Activated CD4-positive, alpha-beta T cell treated with anti-CD3 and anti-CD28 coated beads, Interleukin-2, amount 50 U/mL, for 48 hours (primary cell): ENCODE measurements around the gene NPIPB2.

Experiments
- DNase-seq, 2 experiments: peaks; one replicate each; pipeline ENCODE4 v3.0.0-alpha.2; 2020

NPIPB2 gene

GRCh38 chr16:11896486-11897176, 45.2 kb downstream of the NPIPB2 start:
- no peak for DNase-seq

GRCh38 chr16:11893571-11893970, 48.3 kb downstream of the NPIPB2 start:
- no peak for DNase-seq

- no peak for DNase-seq
These were observed 49.1 kb downstream of the NPIPB2 start for GRCh38 chr16:11892761-11893160.

- no peak for DNase-seq
These were observed 51.4 kb downstream of the NPIPB2 start for GRCh38 chr16:11890231-11890965.

GRCh38 chr16:11886881-11887280, 55.0 kb downstream of the NPIPB2 start:
- DNase-seq = no peak

GRCh38 chr16:11884035-11884434, 57.8 kb downstream of the NPIPB2 start:
- no peak for DNase-seq

GRCh38 chr16:11880007-11880406, 61.8 kb downstream of the NPIPB2 start:
- no peak for DNase-seq

- DNase-seq = no peak
These were observed 64.5 kb downstream of the NPIPB2 start for GRCh38 chr16:11877374-11877773.
